B cell (primary cell): ENCODE results near the gene KCNIP1.

Source experiments
- CTCF ChIP-seq: fragments of 200-600 bp; IDR thresholded peaks from one replicate; pipeline ENCODE4 v1.8.0; 2022; ENCODE audit warnings: antibody characterized with exemption, mild to moderate bottlenecking
- EZH2 ChIP-seq: IDR thresholded peaks from 2 replicates; pipeline ENCODE4 v1.6.1; 2012; ENCODE audit warnings: borderline replicate concordance, low read depth, mild to moderate bottlenecking, moderate library complexity, low read length; ENCODE audit not compliant: insufficient read depth, poor library complexity, severe bottlenecking

GRCh38 chr5:170716396-170716795 lies 212.6 kb downstream of the KCNIP1 start:
- TF ChIP-seq CTCF (no peak), EZH2 (no peak)
